Kidney (tissue), 14 donors: ENCODE results near the gene KRT222. TPM values are rescaled to one million over a fixed set of nuclear protein-coding genes. Genes with fewer than 3 reads are reported as not detected.

ENCODE experiments used
- DNase-seq, 5 donors: peaks; one replicate each; pipeline ENCODE4 v3.0.0-alpha.2; 2013 to 2020
- FAIRE-seq: peaks from 2 replicates; lab custom pipeline; 2012; peaks lifted over from hg19 to GRCh38; lab: Jason Lieb, UNC
- H3K27ac ChIP-seq, 2 donors: one replicate each; pipeline ENCODE4 v1.7.0; 2013; ENCODE audit warnings: low read depth in 2 of 2, low read length in 2 of 2, inconsistent platforms in 1 of 2
- H3K27me3 ChIP-seq: one replicate; pipeline ENCODE4 v1.7.1; 2013; ENCODE audit warnings: low read length, inconsistent platforms; ENCODE audit not compliant: control insufficient read depth, insufficient read depth
- H3K36me3 ChIP-seq, 3 donors: one replicate each; pipeline versions ENCODE4 v1.7.0 to v1.7.1; 2013; ENCODE audit warnings: low read length in 3 of 3, control low read depth in 1 of 3, inconsistent platforms in 1 of 3; ENCODE audit not compliant: insufficient read depth in 3 of 3, control insufficient read depth in 2 of 3
- H3K4me1 ChIP-seq, 3 donors: one replicate each; pipeline versions ENCODE4 v1.7.0 to v1.7.1; 2013; ENCODE audit warnings: low read length in 3 of 3, inconsistent platforms in 1 of 3, low read depth in 1 of 3; ENCODE audit not compliant: control insufficient read depth in 2 of 3, insufficient read depth in 2 of 3
- H3K4me3 ChIP-seq, 3 donors: one replicate each; pipeline versions ENCODE4 v1.7.0 to v1.8.1; 2013; ENCODE audit warnings: low read length in 3 of 3, control low read depth in 1 of 3, inconsistent platforms in 1 of 3
- H3K9ac ChIP-seq, 3 donors: one replicate each; pipeline versions ENCODE4 v1.7.0 to v1.7.1; 2013; ENCODE audit warnings: low read length in 3 of 3, control low read depth in 1 of 3, inconsistent platforms in 1 of 3
- H3K9me3 ChIP-seq, 3 donors: one replicate each; pipeline versions ENCODE4 v1.7.0 to v1.7.1; 2013; ENCODE audit warnings: low read length in 3 of 3, control low read depth in 1 of 3, inconsistent platforms in 1 of 3; ENCODE audit not compliant: control insufficient read depth in 2 of 3, insufficient read depth in 1 of 3
- CTCF ChIP-seq: IDR thresholded peaks from 3 replicates; pipeline ENCODE4 v1.5.1; 2012; ENCODE audit warnings: mild to moderate bottlenecking, moderate library complexity, borderline replicate concordance; ENCODE audit not compliant: insufficient read depth; ENCODE audit errors: extremely low read depth
- intact Hi-C: fragments of 100-400 bp; cut with DNase I; formaldehyde crosslinking; loops from one replicate; pipeline ENCODE4 v1.11.1; 2022
- polyA plus RNA-seq: library from polyadenylated mRNA; stranded (reverse); fragments of 350-450 nt; fragmentation: Illumina TruSeq; extraction: RNeasy Lipid Tissue Mini Kit (QIAGEN cat#74804); gene quantifications from one replicate; pipeline ENCODE4 v1.2.3, GENCODE V29; 2014; ENCODE audit warnings: low read depth, low replicate concordance; ENCODE audit not compliant: insufficient read depth
- total RNA-seq: library from RNA; stranded (reverse); fragmentation: NEBNext Ultra II Directional; extraction: Animal tissue kit (Norgen Biotek cat#: 25700); gene quantifications from one replicate; pipeline ENCODE4 v1.2.1, GENCODE V29; 2021
- donor health status: control.
- donor health status: control.
- donor health status: control.
- donor health status: control.
- donor health status: control.
- donor health status: DM: yes; HTN: yes; CAD: no.
- donor health status: Normal renal cell carcinoma (clear cell type).

Gene KRT222
- total and polyA plus RNA-seq, 2 donors from 2014 or later: 1.2 to 6.6 TPM

GRCh38 chr17:40663252-40663651 lies 1.7 kb downstream of the KRT222 start:
- Histone ChIP-seq H3K4me3 (no peak overlapping the region), H3K36me3 (no peaks in the 10 kb centered on the region), H3K9ac (no peak overlapping the region), H3K4me1 (no peaks in the 10 kb centered on the region), H3K9me3 (no peaks in the 10 kb centered on the region), H3K27me3 (peaks cover 3% of the 10 kb centered on the region), H3K27ac (no peak overlapping the region)
- DNase-seq (no peak), FAIRE-seq (no peak)
- intact Hi-C loops: no loop called here
- TF ChIP-seq CTCF: no peak

DNA sequence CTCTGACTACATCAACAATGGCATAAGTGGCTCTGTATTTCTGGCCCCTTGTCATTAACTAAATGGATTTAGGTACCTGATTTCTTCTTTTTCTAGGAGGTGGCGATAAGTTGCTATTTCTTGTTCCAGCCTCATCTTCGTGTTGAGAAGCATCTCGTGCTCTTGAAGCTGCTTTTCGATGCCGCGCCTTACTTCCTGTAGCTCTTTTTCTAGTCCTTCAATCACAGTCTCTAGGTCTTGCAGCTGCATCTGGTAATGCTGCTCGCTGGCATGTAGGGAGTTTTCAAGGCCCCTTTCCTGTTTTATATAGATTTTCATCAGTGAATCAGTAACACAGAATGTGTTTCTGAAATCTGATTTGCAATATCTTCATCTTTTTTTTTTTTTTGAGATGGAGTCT lies 5.1 kb downstream of the KRT222 start:
- no peak for TF ChIP-seq CTCF
- Histone ChIP-seq H3K9ac (no peak overlapping the region), H3K4me3 (no peak overlapping the region), H3K9me3 (no peaks in the 10 kb centered on the region), H3K4me1 (no peaks in the 10 kb centered on the region), H3K27me3 (peaks cover 3% of the 10 kb centered on the region), H3K36me3 (no peaks in the 10 kb centered on the region), H3K27ac (no peak overlapping the region)
- intact Hi-C loops: no loop called here
- DNase-seq (no peak), FAIRE-seq (no peak)

DNA sequence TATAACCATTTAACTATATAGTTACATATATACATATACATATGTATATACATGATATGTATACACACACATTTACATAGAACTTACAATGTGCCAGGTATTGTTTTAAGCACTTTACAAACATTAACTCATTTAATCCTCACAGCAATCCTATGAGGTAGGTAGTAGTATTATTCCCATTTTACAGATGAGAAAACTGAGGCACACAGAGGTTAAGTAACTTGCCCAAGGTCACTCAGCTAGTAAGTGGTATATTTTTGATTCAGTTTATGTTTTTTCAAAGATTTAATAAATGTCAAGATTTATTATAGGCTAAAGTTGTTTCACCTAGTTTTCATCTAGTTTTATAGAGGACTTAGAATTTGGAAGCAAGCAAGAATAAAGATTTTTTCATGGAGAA lies 6.6 kb downstream of the KRT222 start:
- intact Hi-C loops: no loop called here
- H3K9me3 ChIP-seq: no peaks in the 10 kb centered on the region
- no peaks in the 10 kb centered on the region for H3K4me1 ChIP-seq
- no peak for FAIRE-seq
- DNase-seq: no peak
- TF ChIP-seq CTCF: no peak
- H3K27me3 ChIP-seq: no peaks in the 10 kb centered on the region
- H3K36me3 ChIP-seq: no peaks in the 10 kb centered on the region
- no peak overlapping the region for H3K9ac ChIP-seq
- no peak overlapping the region for H3K27ac ChIP-seq
- no peak overlapping the region for H3K4me3 ChIP-seq

- Histone ChIP-seq H3K4me3 (no peak overlapping the region), H3K27ac (no peak overlapping the region), H3K36me3 (no peaks in the 10 kb centered on the region), H3K27me3 (no peaks in the 10 kb centered on the region), H3K9ac (no peak overlapping the region), H3K4me1 (peaks cover 0 to 8% (median 5%) of the 10 kb centered on the region in 3 donors), H3K9me3 (no peaks in the 10 kb centered on the region)
- FAIRE-seq: no peak
- intact Hi-C loops: no loop called here
- no peak for TF ChIP-seq CTCF
- no peak for DNase-seq
These were observed 13.0 kb downstream of the KRT222 start for GRCh38 chr17:40651939-40652338.
